HG03097 (cell line): ENCODE measurements around the gene RIPOR3.
"Not testable (repeated sequence)": the region's sequence is repeated elsewhere in the genome, so short reads cannot be mapped to it uniquely, and the experiment has no call there.

Experiments used
- ATAC-seq: cut with Tn5 transposase; IDR thresholded peaks from one replicate; pipeline ENCODE4 v1.9.1; 2021; ENCODE audit not compliant: unreplicated experiment, low FRiP score

Gene RIPOR3

GRCh38 chr20:50559856-50560638, 131.3 kb downstream of the RIPOR3 start:
- no peak for ATAC-seq

- no peak for ATAC-seq
Observed at GRCh38 chr20:50559149-50559548, 132.2 kb downstream of the RIPOR3 start.

GRCh38 chr20:50558483-50558925, 132.8 kb downstream of the RIPOR3 start:
- no peak for ATAC-seq

GRCh38 chr20:50557549-50558134, 133.7 kb downstream of the RIPOR3 start:
- no peak for ATAC-seq

- no peak for ATAC-seq
Observed at GRCh38 chr20:50555662-50556061, 135.7 kb downstream of the RIPOR3 start.

GRCh38 chr20:50554694-50555579, 136.4 kb downstream of the RIPOR3 start:
- ATAC-seq = no peak

- ATAC-seq = no peak
Observed at GRCh38 chr20:50552979-50553378, 138.4 kb downstream of the RIPOR3 start.

- ATAC-seq = no peak
Observed at GRCh38 chr20:50551288-50551687, 140.1 kb downstream of the RIPOR3 start.

- no peak for ATAC-seq
Observed at GRCh38 chr20:50550531-50550930, 140.8 kb downstream of the RIPOR3 start.

- ATAC-seq = no peak
Observed at GRCh38 chr20:50548396-50548795, 142.9 kb downstream of the RIPOR3 start.

- no peak for ATAC-seq
Observed at GRCh38 chr20:50547964-50548363, 143.4 kb downstream of the RIPOR3 start.

GRCh38 chr20:50546729-50547314, 144.5 kb downstream of the RIPOR3 start:
- no peak for ATAC-seq

- ATAC-seq = no peak
Observed at GRCh38 chr20:50545126-50545525, 146.2 kb downstream of the RIPOR3 start.

GRCh38 chr20:50543326-50543725, 148.0 kb downstream of the RIPOR3 start:
- no peak for ATAC-seq

- ATAC-seq = no peak
Observed at GRCh38 chr20:50541606-50542041, 149.7 kb downstream of the RIPOR3 start.

- no peak for ATAC-seq
Observed at GRCh38 chr20:50540620-50541605, 150.4 kb downstream of the RIPOR3 start.

- not testable (repeated sequence) for ATAC-seq
Observed at GRCh38 chr20:50539798-50540197, 151.5 kb downstream of the RIPOR3 start.

GRCh38 chr20:50538276-50538675, 153.1 kb downstream of the RIPOR3 start:
- no peak for ATAC-seq

GRCh38 chr20:50537546-50538201, 153.7 kb downstream of the RIPOR3 start:
- ATAC-seq = no peak
